GM13976 (cell line): ENCODE data around the gene SKAP1.

Experiments used
- DNase-seq: peaks from one replicate; pipeline ENCODE4 v3.0.0; 2012; ENCODE audit warnings: low spot score
- CTCF ChIP-seq: IDR thresholded peaks from 2 replicates; pipeline ENCODE4 v1.5.1; 2012; ENCODE audit warnings: borderline replicate concordance, mild to moderate bottlenecking; ENCODE audit not compliant: insufficient read depth; ENCODE audit errors: extremely low read depth, missing control alignments, control extremely low read depth
- in situ Hi-C: fragments of 300-500 bp; cut with MboI; formaldehyde crosslinking; loops from one replicate; pipeline ENCODE4 v1.12.0; 2022; ENCODE audit warnings: low sequenced_read_pairs, mixed read lengths, inconsistent platforms; ENCODE audit not compliant: unreplicated experiment

The SKAP1 gene

GRCh38 chr17:48386826-48387225, 43.2 kb downstream of the SKAP1 start:
- TF ChIP-seq CTCF: no peak
- DNase-seq: no peak
- in situ Hi-C loops: no loop called here

- DNase-seq: no peak
- in situ Hi-C loops: no loop called here
- TF ChIP-seq CTCF: no peak
These were observed 44.7 kb downstream of the SKAP1 start for GRCh38 chr17:48385319-48385718.

- TF ChIP-seq CTCF: no peak
- DNase-seq: no peak
- in situ Hi-C loops: no loop called here
These were observed 45.9 kb downstream of the SKAP1 start for GRCh38 chr17:48384164-48384563.

- no peak for DNase-seq
- in situ Hi-C loops: no loop called here
- no peak for TF ChIP-seq CTCF
These were observed 47.0 kb downstream of the SKAP1 start for GRCh38 chr17:48382989-48383388.

- DNase-seq: no peak
- in situ Hi-C loops: no loop called here
- TF ChIP-seq CTCF: no peak
These were observed 51.2 kb downstream of the SKAP1 start for GRCh38 chr17:48378708-48379392.

- in situ Hi-C loops: no loop called here
- no peak for DNase-seq
- no peak for TF ChIP-seq CTCF
These were observed 51.8 kb downstream of the SKAP1 start for GRCh38 chr17:48378238-48378637.

- no peak for TF ChIP-seq CTCF
- in situ Hi-C loops: no loop called here
- no peak for DNase-seq
These were observed 53.2 kb downstream of the SKAP1 start for GRCh38 chr17:48376682-48377325.
